HEK293 (cell line): ENCODE measurements around the gene CSN2.
"Not testable (repeated sequence)": the region's sequence is repeated elsewhere in the genome, so short reads cannot be mapped to it uniquely, and the experiment has no call there.

Source experiments
- CTCF ChIA-PET: fragments of 350-600 bp; formaldehyde crosslinking; extraction: SDS; loops from one replicate; lab custom pipeline; 2021; ENCODE audit warnings: antibody characterized with exemption; lab: Yijun Ruan, JAX
- POLR2A ChIA-PET: fragments of 300-600 bp; formaldehyde crosslinking; extraction: SDS; loops from one replicate; lab custom pipeline; 2020; ENCODE audit warnings: antibody characterized with exemption, inconsistent platforms; lab: Yijun Ruan, JAX
- H3K27ac ChIP-seq: fragments of 200-500 bp; sonication (Bioruptor generic); 2 replicates; pipeline ENCODE4 v1.5.1; 2014; ENCODE audit warnings: low read depth, low read length, control low read depth, inconsistent platforms; ENCODE audit errors: extremely low read depth
- H3K36me3 ChIP-seq, 2 experiments: fragments of 200-500 bp in 1 of 2; sonication (Bioruptor generic) in 1 of 2; 1 replicate in 1 of 2; 2 replicates in 1 of 2; pipeline ENCODE4 v1.5.1; 2014 to 2017; ENCODE audit warnings: inconsistent platforms in 2 of 2, low read length in 2 of 2; ENCODE audit not compliant: control insufficient read depth in 2 of 2, insufficient read depth in 1 of 2
- H3K4me1 ChIP-seq: fragments of 200-500 bp; sonication (Bioruptor generic); 2 replicates; pipeline ENCODE4 v1.5.1; 2014; ENCODE audit warnings: mild to moderate bottlenecking, low read length, inconsistent platforms; ENCODE audit not compliant: control insufficient read depth, insufficient read depth
- H3K4me3 ChIP-seq: 2 replicates; pipeline ENCODE4 v1.5.1; 2011; ENCODE audit warnings: low read depth, mild to moderate bottlenecking, control low read depth, low read length, moderate library complexity
- H3K9me3 ChIP-seq: fragments of 200-500 bp; sonication (Bioruptor generic); 2 replicates; pipeline ENCODE4 v1.5.1; 2014; ENCODE audit warnings: low read depth, low read length, inconsistent platforms; ENCODE audit not compliant: control insufficient read depth, insufficient read depth
- EGR2 ChIP-seq: fragments of 450-650 bp; formaldehyde crosslinking; IDR thresholded peaks from 2 replicates; pipeline ENCODE4 v1.5.1; 2016; ENCODE audit warnings: low read depth, missing biosample characterization, missing genetic modification characterization
- ZBTB20 ChIP-seq: fragments of 450-650 bp; formaldehyde crosslinking; IDR thresholded peaks from 2 replicates; pipeline ENCODE4 v1.5.1; 2016; ENCODE audit warnings: missing biosample characterization, missing genetic modification characterization
- ZBTB21 ChIP-seq: fragments of 450-650 bp; formaldehyde crosslinking; IDR thresholded peaks from 2 replicates; pipeline ENCODE4 v1.5.1; 2017; ENCODE audit warnings: missing biosample characterization, missing genetic modification characterization
- ZNF132 ChIP-seq: fragments of 450-650 bp; formaldehyde crosslinking; IDR thresholded peaks from 2 replicates; pipeline ENCODE4 v1.5.1; 2017; ENCODE audit warnings: missing biosample characterization, missing genetic modification characterization, borderline replicate concordance
- ZNF146 ChIP-seq: fragments of 450-650 bp; formaldehyde crosslinking; IDR thresholded peaks from 2 replicates; pipeline ENCODE4 v1.5.1; 2016; ENCODE audit warnings: missing biosample characterization, missing genetic modification characterization
- ZNF155 ChIP-seq: fragments of 450-650 bp; formaldehyde crosslinking; IDR thresholded peaks from 2 replicates; pipeline ENCODE4 v1.5.1; 2016; ENCODE audit warnings: missing biosample characterization, missing genetic modification characterization
- ZNF2 ChIP-seq: fragments of 450-650 bp; formaldehyde crosslinking; IDR thresholded peaks from 2 replicates; pipeline ENCODE4 v1.5.1; 2016; ENCODE audit warnings: missing biosample characterization, missing genetic modification characterization
- ZNF211 ChIP-seq: fragments of 450-650 bp; formaldehyde crosslinking; IDR thresholded peaks from 2 replicates; pipeline ENCODE4 v1.5.1; 2016; ENCODE audit warnings: low read depth, missing biosample characterization, missing genetic modification characterization
- ZNF292 ChIP-seq: fragments of 450-650 bp; formaldehyde crosslinking; IDR thresholded peaks from 2 replicates; pipeline ENCODE4 v1.5.1; 2016; ENCODE audit warnings: low read depth, missing biosample characterization, missing genetic modification characterization, borderline replicate concordance
- ZNF423 ChIP-seq: fragments of 450-650 bp; formaldehyde crosslinking; IDR thresholded peaks from 2 replicates; pipeline ENCODE4 v1.5.1; 2016; ENCODE audit warnings: missing biosample characterization, missing genetic modification characterization
- ZNF544 ChIP-seq: fragments of 450-650 bp; formaldehyde crosslinking; IDR thresholded peaks from 2 replicates; pipeline ENCODE4 v1.5.0; 2017; ENCODE audit warnings: missing biosample characterization, missing genetic modification characterization
- ZNF596 ChIP-seq: fragments of 450-650 bp; IDR thresholded peaks from 2 replicates; pipeline ENCODE4 v1.5.0; 2018; ENCODE audit warnings: missing biosample characterization, mild to moderate bottlenecking, missing genetic modification characterization, moderate library complexity
- ZNF707 ChIP-seq: fragments of 450-650 bp; formaldehyde crosslinking; IDR thresholded peaks from 2 replicates; pipeline ENCODE4 v1.5.1; 2016; ENCODE audit warnings: missing biosample characterization, missing genetic modification characterization
- ZNF747 ChIP-seq: fragments of 450-650 bp; formaldehyde crosslinking; IDR thresholded peaks from 2 replicates; pipeline ENCODE4 v1.5.1; 2016; ENCODE audit warnings: missing biosample characterization, missing genetic modification characterization
- ZNF843 ChIP-seq: fragments of 450-650 bp; formaldehyde crosslinking; IDR thresholded peaks from 2 replicates; pipeline ENCODE4 v1.5.1; 2016; ENCODE audit warnings: missing biosample characterization, missing genetic modification characterization
- ZSCAN16 ChIP-seq: fragments of 450-650 bp; formaldehyde crosslinking; IDR thresholded peaks from 2 replicates; pipeline ENCODE4 v1.5.1; 2016; ENCODE audit warnings: missing biosample characterization, missing genetic modification characterization
- ZSCAN23 ChIP-seq: fragments of 450-650 bp; formaldehyde crosslinking; IDR thresholded peaks from 2 replicates; pipeline ENCODE4 v1.5.1; 2016; ENCODE audit warnings: missing biosample characterization, missing genetic modification characterization
- TF ChIP-seq, protein P1 (sequence below): fragments of 450-650 bp; formaldehyde crosslinking; IDR thresholded peaks from 2 replicates; pipeline ENCODE4 v1.5.1; 2016; ENCODE audit warnings: missing biosample characterization, missing genetic modification characterization
- TF ChIP-seq, protein P2 (sequence below): fragments of 450-650 bp; formaldehyde crosslinking; IDR thresholded peaks from 2 replicates; pipeline ENCODE4 v1.5.1; 2016; ENCODE audit warnings: missing biosample characterization, missing genetic modification characterization
- TF ChIP-seq, protein P3 (sequence below): fragments of 450-650 bp; formaldehyde crosslinking; IDR thresholded peaks from 2 replicates; pipeline ENCODE4 v1.5.1; 2016; ENCODE audit warnings: missing biosample characterization, missing genetic modification characterization
- TF ChIP-seq, protein P4 (sequence below): fragments of 450-650 bp; formaldehyde crosslinking; IDR thresholded peaks from 2 replicates; pipeline ENCODE4 v1.5.1; 2016; ENCODE audit warnings: missing biosample characterization, missing genetic modification characterization
- TF ChIP-seq, protein P5 (sequence below): fragments of 450-650 bp; formaldehyde crosslinking; IDR thresholded peaks from 2 replicates; pipeline ENCODE4 v1.5.1; 2017; ENCODE audit warnings: missing biosample characterization, missing genetic modification characterization

The CSN2 gene

DNA sequence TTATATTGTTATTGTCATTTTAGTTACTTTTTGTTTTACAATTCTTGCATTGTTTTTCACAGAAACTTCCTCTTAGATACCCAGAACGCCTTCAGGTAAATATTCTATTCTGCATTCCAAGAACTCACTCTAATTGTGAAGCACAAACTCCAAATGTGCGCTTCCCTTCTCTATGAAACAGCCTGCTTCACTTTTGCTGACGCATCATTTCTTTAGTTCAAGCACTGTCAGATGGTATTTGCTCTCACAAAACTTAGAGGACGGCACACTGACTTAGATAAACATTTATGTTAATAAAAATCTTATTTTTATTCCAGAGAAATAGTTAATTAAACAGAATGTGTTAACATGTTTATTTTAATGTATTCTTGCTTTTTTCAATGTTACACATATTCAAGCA, 31.4 kb downstream of the CSN2 start (continued):
- TF ChIP-seq, protein P1, sequence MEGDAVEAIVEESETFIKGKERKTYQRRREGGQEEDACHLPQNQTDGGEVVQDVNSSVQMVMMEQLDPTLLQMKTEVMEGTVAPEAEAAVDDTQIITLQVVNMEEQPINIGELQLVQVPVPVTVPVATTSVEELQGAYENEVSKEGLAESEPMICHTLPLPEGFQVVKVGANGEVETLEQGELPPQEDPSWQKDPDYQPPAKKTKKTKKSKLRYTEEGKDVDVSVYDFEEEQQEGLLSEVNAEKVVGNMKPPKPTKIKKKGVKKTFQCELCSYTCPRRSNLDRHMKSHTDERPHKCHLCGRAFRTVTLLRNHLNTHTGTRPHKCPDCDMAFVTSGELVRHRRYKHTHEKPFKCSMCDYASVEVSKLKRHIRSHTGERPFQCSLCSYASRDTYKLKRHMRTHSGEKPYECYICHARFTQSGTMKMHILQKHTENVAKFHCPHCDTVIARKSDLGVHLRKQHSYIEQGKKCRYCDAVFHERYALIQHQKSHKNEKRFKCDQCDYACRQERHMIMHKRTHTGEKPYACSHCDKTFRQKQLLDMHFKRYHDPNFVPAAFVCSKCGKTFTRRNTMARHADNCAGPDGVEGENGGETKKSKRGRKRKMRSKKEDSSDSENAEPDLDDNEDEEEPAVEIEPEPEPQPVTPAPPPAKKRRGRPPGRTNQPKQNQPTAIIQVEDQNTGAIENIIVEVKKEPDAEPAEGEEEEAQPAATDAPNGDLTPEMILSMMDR = no peak
- TF ChIP-seq ZBTB20 (tag by site-specific recombination) = no peak
- TF ChIP-seq EGR2 (tag by site-specific recombination) = no peak
- TF ChIP-seq ZBTB21 (tag by site-specific recombination) = no peak
- TF ChIP-seq ZNF707 (tag by site-specific recombination) = no peak

DNA sequence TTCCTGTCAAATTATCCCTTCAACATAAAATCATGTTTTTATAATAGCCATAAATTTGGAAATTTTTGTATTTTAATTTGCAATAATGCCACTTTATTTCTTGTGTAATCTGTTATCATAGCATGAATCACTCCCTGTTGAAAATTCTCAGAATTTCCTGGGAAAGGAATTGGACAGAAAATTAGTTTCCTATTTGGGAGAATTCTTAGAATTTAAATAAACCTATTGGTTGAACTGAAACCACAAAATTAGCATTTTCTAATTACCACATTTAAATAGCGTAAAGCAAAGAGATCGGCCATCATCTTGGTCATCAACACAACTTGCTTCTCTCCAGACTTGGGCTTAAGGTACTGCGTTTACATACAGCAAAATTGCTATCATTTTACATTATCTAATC, 34.8 kb downstream of the CSN2 start, which contains the start of gene CSN1S1:
Gene CSN1S1, plus strand, starts transcription at position 301 of the 400 bp plus-strand sequence. CDS start 1,488 bp downstream, outside the sequence.
- POLR2A ChIA-PET = no interaction called here
- CTCF ChIA-PET = no interaction called here
- Histone ChIP-seq H3K4me1 (no peaks in the 10 kb centered on the region), H3K4me3 (no peak within 1 kb of the TSS), H3K27ac (no peak within 1 kb of the TSS)
- TF ChIP-seq ZSCAN16 (tag by site-specific recombination) (no peak), ZNF155 (tag by site-specific recombination) (no peak)
- TF ChIP-seq, protein P2, sequence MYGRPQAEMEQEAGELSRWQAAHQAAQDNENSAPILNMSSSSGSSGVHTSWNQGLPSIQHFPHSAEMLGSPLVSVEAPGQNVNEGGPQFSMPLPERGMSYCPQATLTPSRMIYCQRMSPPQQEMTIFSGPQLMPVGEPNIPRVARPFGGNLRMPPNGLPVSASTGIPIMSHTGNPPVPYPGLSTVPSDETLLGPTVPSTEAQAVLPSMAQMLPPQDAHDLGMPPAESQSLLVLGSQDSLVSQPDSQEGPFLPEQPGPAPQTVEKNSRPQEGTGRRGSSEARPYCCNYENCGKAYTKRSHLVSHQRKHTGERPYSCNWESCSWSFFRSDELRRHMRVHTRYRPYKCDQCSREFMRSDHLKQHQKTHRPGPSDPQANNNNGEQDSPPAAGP (tag by site-specific recombination) = no peak
- TF ChIP-seq, protein P3, sequence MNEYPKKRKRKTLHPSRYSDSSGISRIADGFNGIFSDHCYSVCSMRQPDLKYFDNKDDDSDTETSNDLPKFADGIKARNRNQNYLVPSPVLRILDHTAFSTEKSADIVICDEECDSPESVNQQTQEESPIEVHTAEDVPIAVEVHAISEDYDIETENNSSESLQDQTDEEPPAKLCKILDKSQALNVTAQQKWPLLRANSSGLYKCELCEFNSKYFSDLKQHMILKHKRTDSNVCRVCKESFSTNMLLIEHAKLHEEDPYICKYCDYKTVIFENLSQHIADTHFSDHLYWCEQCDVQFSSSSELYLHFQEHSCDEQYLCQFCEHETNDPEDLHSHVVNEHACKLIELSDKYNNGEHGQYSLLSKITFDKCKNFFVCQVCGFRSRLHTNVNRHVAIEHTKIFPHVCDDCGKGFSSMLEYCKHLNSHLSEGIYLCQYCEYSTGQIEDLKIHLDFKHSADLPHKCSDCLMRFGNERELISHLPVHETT (tag by site-specific recombination) = no peak
- TF ChIP-seq, all 188 proteins: peak for 0
- Histone ChIP-seq H3K9me3 (no peaks in the 10 kb centered on the region), H3K36me3 (no peaks in the 10 kb centered on the region)

DNA sequence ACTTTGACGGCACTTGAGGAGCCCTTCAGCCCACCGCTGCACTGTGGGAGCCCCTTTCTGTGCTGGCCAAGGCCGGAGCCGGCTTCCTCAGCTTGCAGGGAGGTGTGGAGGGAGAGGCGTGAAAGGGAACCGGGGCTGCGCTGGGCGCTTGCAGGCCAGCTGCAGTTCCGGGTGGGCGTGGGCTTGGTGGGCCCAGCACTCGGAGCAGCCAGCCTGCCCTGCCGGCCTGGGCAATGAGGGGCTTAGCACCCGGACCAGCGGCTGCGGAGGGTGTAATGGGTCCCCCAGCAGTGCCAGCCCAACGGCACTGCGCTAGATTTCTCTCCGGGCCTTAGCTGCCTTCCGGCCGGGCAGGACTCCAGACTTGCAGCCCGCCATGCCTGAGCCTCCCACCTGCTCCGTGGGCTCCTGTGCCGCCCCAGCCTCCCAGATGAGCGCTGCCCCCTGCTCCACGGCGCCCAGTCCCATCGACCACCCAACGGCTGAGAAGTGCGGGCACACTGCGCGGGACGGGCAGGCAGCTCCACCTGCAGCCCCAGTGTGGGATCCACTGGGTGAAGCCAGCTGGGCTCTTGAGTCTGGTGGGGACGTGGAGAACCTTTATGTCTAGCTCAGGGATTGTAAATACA, 41.6 kb downstream of the CSN2 start:
- H3K36me3 ChIP-seq, H3K4me1 ChIP-seq, H3K4me3 ChIP-seq, H3K9me3 ChIP-seq, H3K27ac ChIP-seq, POLR2A ChIA-PET, CTCF ChIA-PET: not testable (repeated sequence)

DNA sequence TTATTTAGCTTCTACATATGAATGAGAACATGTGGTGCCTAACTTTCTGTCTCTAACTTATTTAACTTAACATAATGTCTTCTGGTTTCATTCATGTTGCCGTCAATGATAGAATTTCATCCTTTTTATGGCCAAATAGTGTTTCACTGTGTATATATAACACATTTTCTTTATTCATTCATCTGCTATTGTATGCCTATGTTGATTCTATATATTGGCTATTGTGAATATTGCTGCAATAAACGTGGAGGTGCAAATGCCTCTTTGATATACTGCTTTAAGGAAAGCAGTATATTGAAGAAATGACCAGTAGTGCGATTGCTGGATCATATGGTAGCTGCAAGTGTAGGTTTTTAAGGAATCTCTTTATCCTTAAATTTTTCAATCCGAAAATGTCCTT, 44.7 kb downstream of the CSN2 start:
- ChIA-PET CTCF (no interaction called here), POLR2A (no interaction called here)
- H3K9me3 ChIP-seq = no peaks in the 10 kb centered on the region
- TF ChIP-seq ZNF747 (tag by site-specific recombination) (no peak), ZNF2 (tag by site-specific recombination) (no peak), ZNF146 (tag by site-specific recombination) (no peak), ZNF132 (tag by site-specific recombination) (no peak), ZNF843 (no peak), ZSCAN23 (no peak), ZNF544 (tag by site-specific recombination) (no peak), ZNF292 (tag by site-specific recombination) (no peak), ZNF211 (tag by site-specific recombination) (no peak), ZNF596 (no peak), ZNF423 (no peak)
- TF ChIP-seq, protein P2 (tag by site-specific recombination) = no peak
- TF ChIP-seq, protein P4, sequence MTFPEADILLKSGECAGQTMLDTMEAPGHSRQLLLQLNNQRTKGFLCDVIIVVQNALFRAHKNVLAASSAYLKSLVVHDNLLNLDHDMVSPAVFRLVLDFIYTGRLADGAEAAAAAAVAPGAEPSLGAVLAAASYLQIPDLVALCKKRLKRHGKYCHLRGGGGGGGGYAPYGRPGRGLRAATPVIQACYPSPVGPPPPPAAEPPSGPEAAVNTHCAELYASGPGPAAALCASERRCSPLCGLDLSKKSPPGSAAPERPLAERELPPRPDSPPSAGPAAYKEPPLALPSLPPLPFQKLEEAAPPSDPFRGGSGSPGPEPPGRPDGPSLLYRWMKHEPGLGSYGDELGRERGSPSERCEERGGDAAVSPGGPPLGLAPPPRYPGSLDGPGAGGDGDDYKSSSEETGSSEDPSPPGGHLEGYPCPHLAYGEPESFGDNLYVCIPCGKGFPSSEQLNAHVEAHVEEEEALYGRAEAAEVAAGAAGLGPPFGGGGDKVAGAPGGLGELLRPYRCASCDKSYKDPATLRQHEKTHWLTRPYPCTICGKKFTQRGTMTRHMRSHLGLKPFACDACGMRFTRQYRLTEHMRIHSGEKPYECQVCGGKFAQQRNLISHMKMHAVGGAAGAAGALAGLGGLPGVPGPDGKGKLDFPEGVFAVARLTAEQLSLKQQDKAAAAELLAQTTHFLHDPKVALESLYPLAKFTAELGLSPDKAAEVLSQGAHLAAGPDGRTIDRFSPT (tag by site-specific recombination) = no peak
- TF ChIP-seq, protein P5, sequence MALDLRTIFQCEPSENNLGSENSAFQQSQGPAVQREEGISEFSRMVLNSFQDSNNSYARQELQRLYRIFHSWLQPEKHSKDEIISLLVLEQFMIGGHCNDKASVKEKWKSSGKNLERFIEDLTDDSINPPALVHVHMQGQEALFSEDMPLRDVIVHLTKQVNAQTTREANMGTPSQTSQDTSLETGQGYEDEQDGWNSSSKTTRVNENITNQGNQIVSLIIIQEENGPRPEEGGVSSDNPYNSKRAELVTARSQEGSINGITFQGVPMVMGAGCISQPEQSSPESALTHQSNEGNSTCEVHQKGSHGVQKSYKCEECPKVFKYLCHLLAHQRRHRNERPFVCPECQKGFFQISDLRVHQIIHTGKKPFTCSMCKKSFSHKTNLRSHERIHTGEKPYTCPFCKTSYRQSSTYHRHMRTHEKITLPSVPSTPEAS (tag by site-specific recombination) = no peak

More for the DNA sequence above, 44.7 kb downstream of the CSN2 start:
- H3K27ac ChIP-seq = no peak overlapping the region
- H3K36me3 ChIP-seq = no peaks in the 10 kb centered on the region
- H3K4me1 ChIP-seq = no peaks in the 10 kb centered on the region
- H3K4me3 ChIP-seq = no peak overlapping the region
